Pancreas (tissue), 10 donors: ENCODE data around the gene CHMP1A. TPM values are rescaled to one million over a fixed set of nuclear protein-coding genes. Genes with fewer than 3 reads are reported as not detected.
"Not testable (repeated sequence)": the region's sequence is repeated elsewhere in the genome, so short reads cannot be mapped to it uniquely, and the experiment has no call there.

Source experiments
- ATAC-seq, 4 donors: fragments of 200-7000 bp; cut with Tn5 transposase; one replicate each; pipeline versions ENCODE4 v1.8.0 to v1.9.1; 2020; ENCODE audit warnings: mild to moderate bottlenecking in 4 of 4, moderate library complexity in 4 of 4
- DNase-seq, 6 donors: peaks; one replicate each; pipeline ENCODE4 v3.0.0-alpha.2; 2020
- FAIRE-seq: peaks from 2 replicates; lab custom pipeline; 2012; peaks lifted over from hg19 to GRCh38; lab: Jason Lieb, UNC
- H3K27ac ChIP-seq, 4 donors: fragments of 200-600 bp; sonication (generic); 1 replicate in 3 of 4; 2 replicates in 1 of 4; pipeline versions ENCODE4 v1.5.0 to v1.8.0; 2020
- H3K27me3 ChIP-seq, 4 donors: fragments of 200-600 bp; one replicate each; pipeline ENCODE4 v1.8.0; 2021
- H3K36me3 ChIP-seq, 3 donors: fragments of 200-600 bp; sonication (generic) in 1 of 3; one replicate each; pipeline versions ENCODE4 v1.5.0 to v1.8.0; 2020 to 2021
- H3K4me1 ChIP-seq, 3 donors: fragments of 200-600 bp; one replicate each; pipeline ENCODE4 v1.8.0; 2021
- H3K4me3 ChIP-seq, 4 donors: fragments of 200-600 bp; sonication (generic) in 2 of 4; one replicate each; pipeline versions ENCODE4 v1.5.0 to v1.8.0; 2020 to 2021
- H3K9me3 ChIP-seq, 4 donors: fragments of 200-600 bp; one replicate each; pipeline ENCODE4 v1.8.0; 2021
- WGBS, 2 donors: extraction: QIAGEN DNeasy Blood & Tissue Kit; methylation state at CpG; one replicate each; pipeline ENCODE4 v1.1.7; 2013; 5-methylcytosine and 5-hydroxymethylcytosine counted together
- intact Hi-C, 3 donors: fragments of 100-400 bp; cut with DNase I; formaldehyde crosslinking; loops; one replicate each; pipeline versions ENCODE4 v1.11.1 to v1.14.2; 2022
- polyA plus RNA-seq, 2 donors: library from polyadenylated mRNA; stranded (reverse); fragments of 200-250 nt; gene quantifications; one replicate each; pipeline ENCODE4 v1.2.3, GENCODE V29; 2013
- total RNA-seq, 6 donors: library from RNA; stranded (reverse); fragmentation: NEBNext Ultra II Directional in 4 of 6; extraction: Animal tissue kit (Norgen Biotek cat#: 25700) in 4 of 6; gene quantifications; one replicate each; pipeline versions ENCODE4 v1.2.1 to v1.2.4, GENCODE V29; 2021 to 2023
- TF ChIP-seq, protein P1 (sequence below), 4 donors: fragments of 200-600 bp; sonication (generic) in 3 of 4; IDR thresholded peaks; one replicate each; pipeline versions ENCODE4 v1.5.0 to v1.8.0; 2021; ENCODE audit warnings: antibody characterized with exemption in 4 of 4
- donor health status: healthy with polysubstance abuse.
- donor health status: DM: no; HTN: no; CAD: no; lungs with moderate emphysema.
- donor health status: DM: no; HTN: no; CAD: no.
- donor health status: control.
- donor health status: control.
- donor health status: Bipolar disorder and iron deficiency.
- donor health status: DM: yes; HTN: yes; CAD: no.
- donor health status: DM: no; HTN: no; CAD: no.
- donor health status: DM: no; HTN: no; CAD: no.
- donor health status: DM: yes; HTN: yes; CAD: no.

CHMP1A gene
- total and polyA plus RNA-seq, 8 donors: 27.6 to 71.4 (median 32.2) TPM

DNA sequence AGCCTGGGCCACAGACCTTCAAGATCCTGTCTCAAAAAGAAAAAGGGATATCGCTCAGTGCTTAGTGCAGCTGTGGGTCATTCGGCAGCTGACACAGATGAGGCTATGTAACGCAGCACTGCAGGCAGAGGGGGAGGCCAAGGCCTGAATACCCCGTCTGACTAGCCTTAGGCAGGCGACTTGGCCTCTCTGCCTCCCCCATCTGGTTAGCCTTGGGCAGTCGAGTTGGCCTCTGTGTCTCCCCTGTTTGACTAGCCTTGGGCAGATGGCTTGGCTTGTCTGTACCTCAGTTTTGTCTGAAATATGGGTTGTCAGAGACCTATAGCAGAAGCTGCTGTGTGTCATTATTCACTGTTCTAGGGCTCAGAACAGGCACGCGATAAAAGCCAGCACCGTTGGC, 10.1 kb upstream of the CHMP1A start:
- TF ChIP-seq, protein P1, sequence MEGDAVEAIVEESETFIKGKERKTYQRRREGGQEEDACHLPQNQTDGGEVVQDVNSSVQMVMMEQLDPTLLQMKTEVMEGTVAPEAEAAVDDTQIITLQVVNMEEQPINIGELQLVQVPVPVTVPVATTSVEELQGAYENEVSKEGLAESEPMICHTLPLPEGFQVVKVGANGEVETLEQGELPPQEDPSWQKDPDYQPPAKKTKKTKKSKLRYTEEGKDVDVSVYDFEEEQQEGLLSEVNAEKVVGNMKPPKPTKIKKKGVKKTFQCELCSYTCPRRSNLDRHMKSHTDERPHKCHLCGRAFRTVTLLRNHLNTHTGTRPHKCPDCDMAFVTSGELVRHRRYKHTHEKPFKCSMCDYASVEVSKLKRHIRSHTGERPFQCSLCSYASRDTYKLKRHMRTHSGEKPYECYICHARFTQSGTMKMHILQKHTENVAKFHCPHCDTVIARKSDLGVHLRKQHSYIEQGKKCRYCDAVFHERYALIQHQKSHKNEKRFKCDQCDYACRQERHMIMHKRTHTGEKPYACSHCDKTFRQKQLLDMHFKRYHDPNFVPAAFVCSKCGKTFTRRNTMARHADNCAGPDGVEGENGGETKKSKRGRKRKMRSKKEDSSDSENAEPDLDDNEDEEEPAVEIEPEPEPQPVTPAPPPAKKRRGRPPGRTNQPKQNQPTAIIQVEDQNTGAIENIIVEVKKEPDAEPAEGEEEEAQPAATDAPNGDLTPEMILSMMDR (IDR thresholded peaks at IDR 0.05): no peak
- no peaks in the 10 kb centered on the region for H3K27me3 ChIP-seq
- no peaks in the 10 kb centered on the region for H3K9me3 ChIP-seq
- H3K4me1 ChIP-seq: no peaks in the 10 kb centered on the region
- H3K36me3 ChIP-seq: no peaks in the 10 kb centered on the region
- H3K4me3 ChIP-seq: no peak overlapping the region
- H3K27ac ChIP-seq: no peak overlapping the region
- DNase-seq: peak in 1 of 6 donors; percentile 24
- no peak for FAIRE-seq
- intact Hi-C loops: no loop called here
- ATAC-seq: no peak
- WGBS, 2 donors: 78 to 90% methylated on average over 8 to 9 of the region's 9 CpGs

DNA sequence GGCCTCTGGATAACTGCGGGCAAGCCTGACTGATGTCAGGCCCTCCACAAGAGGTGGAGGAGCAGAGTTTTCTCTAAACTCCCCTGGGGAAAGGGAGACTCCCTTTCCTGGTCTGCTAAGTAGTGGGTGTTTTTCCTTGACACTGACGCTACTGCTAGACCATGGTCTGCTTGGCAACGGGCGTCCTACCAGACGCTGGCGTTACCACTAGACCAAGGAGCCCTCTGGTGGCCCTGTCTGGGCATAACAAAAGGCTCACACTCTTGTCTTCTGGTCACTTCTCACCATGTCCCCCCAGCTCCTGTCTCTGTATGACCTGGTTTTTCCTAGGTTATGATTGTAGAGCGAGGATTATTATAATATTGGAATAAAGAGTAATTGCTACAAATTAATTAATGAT, 9.5 kb upstream of the CHMP1A start:
- H3K36me3 ChIP-seq, H3K27me3 ChIP-seq, ATAC-seq, H3K4me1 ChIP-seq, intact Hi-C loops, H3K27ac ChIP-seq, H3K4me3 ChIP-seq, H3K9me3 ChIP-seq, FAIRE-seq: not testable (repeated sequence)
- 27 to 54% methylated on average over 7 of the region's 7 CpGs for WGBS, 2 donors
- peak in 1 of 6 donors; percentile 13 for DNase-seq

DNA sequence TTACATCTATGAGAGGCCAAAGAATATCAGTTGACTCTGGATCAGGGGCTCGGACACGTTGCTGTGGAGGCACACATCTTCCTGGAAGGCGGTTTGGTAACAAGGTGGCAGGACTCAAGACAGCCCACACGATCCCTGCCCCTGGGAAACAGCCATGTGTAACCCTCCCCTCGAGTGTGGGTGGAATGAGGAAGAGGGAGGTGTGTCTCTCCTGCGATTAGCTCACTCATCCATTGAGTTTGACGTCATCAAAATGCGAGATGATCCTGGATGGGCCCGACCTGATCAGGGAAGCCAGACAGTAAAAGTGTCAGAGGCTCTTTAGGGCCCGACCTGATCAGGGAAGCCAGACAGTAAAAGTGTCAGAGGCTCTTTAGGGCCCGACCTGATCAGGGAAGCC, 6.7 kb upstream of the CHMP1A start:
- DNase-seq: peak in 1 of 6 donors; percentile 8
- ATAC-seq, H3K4me3 ChIP-seq, H3K4me1 ChIP-seq, H3K36me3 ChIP-seq, H3K27ac ChIP-seq, H3K9me3 ChIP-seq, H3K27me3 ChIP-seq, intact Hi-C loops, FAIRE-seq: not testable (repeated sequence)
- 84 to 86% methylated on average over 9 to 10 of the region's 11 CpGs for WGBS, 2 donors

DNA sequence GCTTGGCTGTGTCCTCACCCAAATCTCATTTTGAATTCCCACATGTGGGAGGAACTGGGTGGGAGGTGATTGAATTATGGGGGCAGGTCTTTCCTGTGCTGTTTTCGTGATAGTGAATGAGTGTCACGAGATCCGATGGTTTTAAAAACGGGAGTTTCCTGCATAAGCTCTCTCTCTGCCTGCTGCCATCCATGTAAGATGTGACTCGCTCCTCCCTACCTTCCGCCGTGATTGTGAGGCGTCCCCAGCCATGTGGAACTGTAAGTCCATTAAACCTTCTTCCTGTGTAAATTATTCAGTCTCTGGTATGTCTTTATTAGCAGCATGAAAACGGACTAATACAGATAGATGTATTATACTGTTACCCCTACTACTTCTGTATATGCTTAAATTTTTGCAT, 3.7 kb upstream of the CHMP1A start:
- FAIRE-seq (no peak), ATAC-seq (no peak), DNase-seq (peak in 1 of 6 donors; percentile 4)
- intact Hi-C loops: no loop called here
- Histone ChIP-seq H3K27ac (no peak overlapping the region), H3K27me3 (no peaks in the 10 kb centered on the region), H3K4me3 (no peak overlapping the region), H3K4me1 (peaks cover 10 to 12% (median 11%) of the 10 kb centered on the region in 3 donors), H3K9me3 (no peaks in the 10 kb centered on the region), H3K36me3 (no peaks in the 10 kb centered on the region)
- 94 to 95% methylated on average over 9 of the region's 9 CpGs for WGBS, 2 donors
- TF ChIP-seq, protein P1 (IDR thresholded peaks at IDR 0.05): no peak

DNA sequence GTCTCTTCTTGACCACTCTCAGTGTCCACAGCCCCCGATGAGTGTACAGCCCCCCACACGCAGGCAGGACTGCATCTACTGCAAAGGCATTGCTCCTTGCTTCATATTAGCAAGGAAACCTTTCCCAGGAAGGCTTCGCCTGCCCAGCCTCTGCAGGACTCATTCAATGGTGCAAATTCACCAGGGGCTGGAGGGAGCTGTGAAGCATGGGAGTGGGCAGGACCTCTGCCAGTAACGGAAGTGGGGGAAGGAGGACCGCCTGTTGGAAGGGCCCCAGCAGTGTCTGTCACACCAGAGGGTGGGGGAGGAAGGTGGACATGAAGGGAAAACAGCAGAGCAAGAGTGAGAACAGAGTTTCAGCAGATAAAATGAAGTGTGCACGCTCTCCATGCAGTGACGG, 2.6 kb upstream of the CHMP1A start:
- no peaks in the 10 kb centered on the region for H3K36me3 ChIP-seq
- peaks cover 10 to 12% (median 11%) of the 10 kb centered on the region in 3 donors for H3K4me1 ChIP-seq
- no peak for FAIRE-seq
- H3K27me3 ChIP-seq: no peaks in the 10 kb centered on the region
- ATAC-seq: no peak
- DNase-seq: peak in 1 of 6 donors; percentile 31
- no peak overlapping the region for H3K4me3 ChIP-seq
- intact Hi-C loops: no loop called here
- TF ChIP-seq, protein P1 (IDR thresholded peaks at IDR 0.05): no peak
- H3K27ac ChIP-seq: no peak overlapping the region
- H3K9me3 ChIP-seq: no peaks in the 10 kb centered on the region
- WGBS, 2 donors: 95% methylated on average over 7 of the region's 7 CpGs

DNA sequence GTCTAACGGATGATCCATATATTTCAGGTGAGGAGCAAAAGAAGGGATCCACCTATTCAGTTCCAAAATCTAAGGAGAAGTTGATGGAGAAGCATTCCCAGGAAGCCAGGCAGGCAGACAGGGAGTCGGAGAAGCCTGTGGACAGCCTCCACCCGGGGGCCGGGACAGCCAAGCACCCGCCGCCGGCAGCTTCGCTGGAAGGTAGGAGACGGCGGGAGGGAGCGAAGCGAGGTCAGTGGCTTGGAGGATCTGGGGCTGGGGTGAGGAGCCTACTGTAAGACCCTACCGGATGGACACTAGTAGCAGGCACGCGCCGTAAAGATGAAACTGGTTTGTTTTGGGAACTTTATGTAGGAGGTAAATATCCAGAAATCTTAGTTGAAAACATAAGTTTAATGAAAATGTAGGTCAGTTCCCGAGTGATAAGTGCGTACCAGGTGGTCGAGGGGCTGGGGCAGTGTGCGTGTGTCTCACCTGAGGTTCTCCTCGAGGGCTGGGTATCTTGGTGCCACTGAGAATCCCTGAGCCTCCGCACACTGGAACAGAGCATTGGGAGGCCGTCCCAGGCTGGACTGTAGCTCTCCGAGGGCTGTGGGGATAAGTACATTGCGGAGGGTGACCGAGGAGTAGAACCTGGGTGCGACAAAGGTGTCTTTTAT, 842 bp upstream of the CHMP1A start:
- peak overlapping the region; percentile 81 to 100 (median 98) for H3K4me3 ChIP-seq
- intact Hi-C loops: no loop called here
- H3K9me3 ChIP-seq: no peaks in the 10 kb centered on the region
- peaks cover 11 to 13% (median 12%) of the 10 kb centered on the region in 3 donors for H3K4me1 ChIP-seq
- H3K36me3 ChIP-seq: no peaks in the 10 kb centered on the region
- H3K27me3 ChIP-seq: no peaks in the 10 kb centered on the region
- WGBS, 2 donors: 9 to 11% methylated on average over 27 of the region's 27 CpGs
- peak in 1 of 6 donors; percentile 72 for DNase-seq
- TF ChIP-seq, protein P1 (IDR thresholded peaks at IDR 0.05): no peak
- H3K27ac ChIP-seq: peak overlapping the region; percentile 31 to 64 (median 54)
- no peak for FAIRE-seq
- peak in 3 of 4 donors; percentile 23 to 40 (median 32) for ATAC-seq
